GM21529 (cell line): Measurements from ENCODE around the gene TH.

ENCODE experiments used
- ATAC-seq: cut with Tn5 transposase; IDR thresholded peaks from one replicate; pipeline ENCODE4 v1.9.1; 2021; ENCODE audit not compliant: unreplicated experiment

TH gene

DNA sequence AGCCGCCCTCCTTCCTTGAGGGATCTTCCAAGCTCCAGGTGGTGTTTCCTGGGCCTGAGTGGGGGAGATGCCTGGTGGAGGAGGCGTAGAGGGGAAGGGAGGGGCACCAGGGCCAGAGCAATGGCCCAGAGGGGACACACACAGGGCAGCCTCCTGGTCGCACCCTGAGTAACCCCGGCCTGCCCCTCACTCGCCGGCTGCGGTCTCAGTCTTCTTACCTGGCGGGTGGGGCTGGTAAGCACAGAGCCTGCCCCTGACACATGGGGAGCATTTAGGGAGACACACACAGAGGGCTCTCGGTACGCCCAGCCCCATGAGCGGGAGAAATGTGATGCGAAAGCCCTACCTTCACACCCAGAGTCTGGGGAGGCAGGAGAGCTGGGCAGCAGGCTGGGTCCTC is 56.3 kb downstream of the TH start:
- ATAC-seq, result no peak

DNA sequence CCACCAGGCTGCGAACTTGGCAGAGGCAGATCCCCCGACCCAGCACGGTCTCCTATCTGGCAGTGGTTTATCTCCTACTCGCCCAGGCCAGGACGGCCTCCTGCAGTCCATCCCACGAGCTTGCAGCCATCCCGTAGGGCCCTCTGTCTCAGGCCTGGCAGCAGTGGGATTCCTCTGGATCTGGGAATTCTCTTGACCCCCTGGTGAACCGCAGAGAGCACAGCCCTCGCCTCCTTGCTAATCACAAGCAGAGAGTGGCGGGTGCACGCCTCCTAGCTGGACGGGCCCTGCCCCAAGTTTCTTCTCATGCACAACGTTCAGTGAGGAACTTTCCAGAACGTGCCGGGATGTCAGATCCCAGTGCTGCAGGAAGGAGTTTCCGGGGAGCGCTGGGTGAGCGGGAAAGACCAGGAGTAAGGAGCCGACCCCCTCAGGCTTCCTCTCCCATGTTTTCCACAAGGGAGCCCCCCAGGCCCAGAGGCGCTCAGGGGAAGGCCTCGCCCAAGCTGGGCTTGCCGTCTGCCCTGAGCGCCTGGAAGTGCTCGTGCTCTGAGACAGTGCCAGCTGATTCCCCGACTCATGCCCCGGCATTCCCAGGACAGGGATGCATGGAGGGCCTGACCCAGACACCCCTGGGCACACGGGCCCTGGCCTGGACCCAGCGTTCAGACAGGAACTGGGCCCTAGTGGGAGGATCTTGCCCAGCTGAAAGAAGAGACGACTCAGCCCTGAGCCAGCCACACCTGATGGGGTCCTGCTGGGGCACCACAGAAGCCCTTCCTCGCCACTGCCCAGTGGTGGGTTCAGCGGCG is 57.0 kb downstream of the TH start:
- ATAC-seq, result no peak
